Mesenchymal stem cell (in vitro differentiated cells and primary cell): ENCODE measurements around the gene PALD1.
A peak's percentile ranks its signal among the peaks of the same experiment; 100 is the strongest.

Experiments
- DNase-seq: peaks from one replicate; pipeline ENCODE4 v3.0.0-alpha.2; 2013
- H2AFZ ChIP-seq: one replicate; pipeline ENCODE4 v1.6.1; 2013; ENCODE audit warnings: low read depth, mild to moderate bottlenecking, control low read depth, inconsistent platforms, low read length, moderate library complexity
- H2AK5ac ChIP-seq: 2 replicates; pipeline ENCODE4 v1.6.1; 2013; ENCODE audit warnings: low read length, moderate library complexity, mild to moderate bottlenecking, inconsistent platforms; ENCODE audit not compliant: severe bottlenecking
- H2BK120ac ChIP-seq: one replicate; pipeline ENCODE4 v1.6.1; 2013; ENCODE audit warnings: low read depth, mild to moderate bottlenecking, inconsistent platforms, low read length, moderate library complexity
- H2BK12ac ChIP-seq, 2 experiments: one replicate each; pipeline ENCODE4 v1.6.1; 2013; ENCODE audit warnings: inconsistent platforms in 2 of 2, low read length in 2 of 2, mild to moderate bottlenecking in 2 of 2, moderate library complexity in 2 of 2, control low read depth in 1 of 2
- H2BK15ac ChIP-seq: one replicate; pipeline ENCODE4 v1.6.1; 2013; ENCODE audit warnings: mild to moderate bottlenecking, low read depth, inconsistent platforms; ENCODE audit not compliant: poor library complexity, severe bottlenecking
- H2BK5ac ChIP-seq: 2 replicates; pipeline ENCODE4 v1.6.1; 2013; ENCODE audit warnings: low read depth, mild to moderate bottlenecking, low read length, control low read depth, inconsistent platforms; ENCODE audit not compliant: poor library complexity, severe bottlenecking
- H3K14ac ChIP-seq, 2 experiments: one replicate each; pipeline ENCODE4 v1.6.1; 2013; ENCODE audit warnings: inconsistent platforms in 2 of 2, low read length in 2 of 2, control low read depth in 1 of 2, mild to moderate bottlenecking in 1 of 2, moderate library complexity in 1 of 2
- H3K18ac ChIP-seq, 2 experiments: one replicate each; pipeline ENCODE4 v1.6.1; 2013; ENCODE audit warnings: inconsistent platforms in 2 of 2, low read length in 2 of 2, control low read depth in 1 of 2, low read depth in 1 of 2, mild to moderate bottlenecking in 1 of 2
- H3K23ac ChIP-seq, 2 experiments: one replicate each; pipeline ENCODE4 v1.6.1; 2013; ENCODE audit warnings: inconsistent platforms in 2 of 2, low read length in 2 of 2, mild to moderate bottlenecking in 2 of 2, moderate library complexity in 2 of 2, control low read depth in 1 of 2
- H3K27ac ChIP-seq: 2 replicates; pipeline ENCODE4 v1.5.1; 2013; ENCODE audit warnings: mild to moderate bottlenecking, moderate library complexity, low read length, control low read depth, inconsistent platforms; ENCODE audit not compliant: poor library complexity, severe bottlenecking
- H3K27me3 ChIP-seq, 2 experiments: 2 replicates each; pipeline versions ENCODE4 v1.6.1 to v1.7.0; 2013; ENCODE audit warnings: low read length in 2 of 2, mild to moderate bottlenecking in 2 of 2, moderate library complexity in 2 of 2, control low read depth in 1 of 2, inconsistent platforms in 1 of 2; ENCODE audit not compliant: control insufficient read depth in 1 of 2, insufficient read depth in 1 of 2
- H3K36me3 ChIP-seq, 2 experiments: 2 replicates each; pipeline versions ENCODE4 v1.6.1 to v1.7.0; 2013; ENCODE audit warnings: low read length in 2 of 2, control low read depth in 1 of 2, inconsistent platforms in 1 of 2, low read depth in 1 of 2, mild to moderate bottlenecking in 1 of 2; ENCODE audit not compliant: insufficient read depth in 2 of 2, control insufficient read depth in 1 of 2
- H3K4ac ChIP-seq, 2 experiments: one replicate each; pipeline ENCODE4 v1.6.1; 2013; ENCODE audit warnings: inconsistent platforms in 2 of 2, low read length in 2 of 2, mild to moderate bottlenecking in 2 of 2, moderate library complexity in 2 of 2, control low read depth in 1 of 2, low read depth in 1 of 2
- H3K4me1 ChIP-seq: 2 replicates; pipeline ENCODE4 v1.6.1; 2013; ENCODE audit warnings: low read depth, low read length, control low read depth; ENCODE audit not compliant: control insufficient read depth, insufficient read depth
- H3K4me2 ChIP-seq: 2 replicates; pipeline ENCODE4 v1.6.1; 2013; ENCODE audit warnings: low read length, mild to moderate bottlenecking, inconsistent platforms; ENCODE audit not compliant: poor library complexity, severe bottlenecking
- H3K4me3 ChIP-seq, 2 experiments: 2 replicates each; pipeline versions ENCODE4 v1.5.1 to v1.7.0; 2013; ENCODE audit warnings: low read length in 2 of 2, mild to moderate bottlenecking in 2 of 2, control low read depth in 1 of 2, low read depth in 1 of 2; ENCODE audit not compliant: insufficient read depth in 1 of 2
- H3K79me1 ChIP-seq: replicated peaks from 2 replicates; pipeline ENCODE4 v1.6.1; 2013; ENCODE audit warnings: mild to moderate bottlenecking, control low read depth, low read length, inconsistent platforms; ENCODE audit not compliant: poor library complexity, severe bottlenecking
- H3K9ac ChIP-seq: 2 replicates; pipeline ENCODE4 v1.7.0; 2013; ENCODE audit warnings: mild to moderate bottlenecking, low read length, moderate library complexity
- H3K9me3 ChIP-seq: 2 replicates; pipeline ENCODE4 v1.7.0; 2013; ENCODE audit warnings: mild to moderate bottlenecking, low read length; ENCODE audit not compliant: control insufficient read depth
- H4K8ac ChIP-seq: one replicate; pipeline ENCODE4 v1.6.1; 2013; ENCODE audit warnings: inconsistent platforms, mild to moderate bottlenecking, low read length, moderate library complexity
- H4K91ac ChIP-seq: one replicate; pipeline ENCODE4 v1.6.1; 2013; ENCODE audit warnings: mild to moderate bottlenecking, low read length, inconsistent platforms
- WGBS: methylation state at CpG from one replicate; pipeline ENCODE4 v1.1.7; 2013; ENCODE audit warnings: mixed read lengths; 5-methylcytosine and 5-hydroxymethylcytosine counted together

The PALD1 gene

GRCh38 chr10:70552586-70552985, 74.0 kb downstream of the PALD1 start:
- no peak overlapping the region for H2BK12ac ChIP-seq
- H2BK120ac ChIP-seq = no peak overlapping the region
- H3K27ac ChIP-seq = peak overlapping the region; percentile 87
- H3K9me3 ChIP-seq = no peaks in the 10 kb centered on the region
- H3K23ac ChIP-seq = no peak overlapping the region
- peak overlapping the region; percentile 6 for H3K9ac ChIP-seq
- H4K8ac ChIP-seq = no peak overlapping the region
- 80% methylated on average over 6 of the region's 6 CpGs for WGBS
- no peak overlapping the region for H2BK15ac ChIP-seq
- no peak overlapping the region for H3K4me2 ChIP-seq
- no peaks in the 10 kb centered on the region for H3K79me1 ChIP-seq
- peaks cover 0 to 4% of the 10 kb centered on the region in 2 experiments for H3K27me3 ChIP-seq
- H3K4me1 ChIP-seq = peaks cover 19% of the 10 kb centered on the region
- no peak overlapping the region for H3K4ac ChIP-seq
- no peak overlapping the region for H3K18ac ChIP-seq
- no peak for DNase-seq
- peak overlapping the region; percentile 92 for H2AK5ac ChIP-seq
- H3K14ac ChIP-seq = no peak overlapping the region
- H3K4me3 ChIP-seq = no peak overlapping the region
- no peak overlapping the region for H4K91ac ChIP-seq
- no peak overlapping the region for H2AFZ ChIP-seq
- no peaks in the 10 kb centered on the region for H3K36me3 ChIP-seq
- H2BK5ac ChIP-seq = peak overlapping the region; percentile 11

- no peak overlapping the region for H3K4me2 ChIP-seq
- H2BK12ac ChIP-seq = no peak overlapping the region
- DNase-seq = no peak
- no peak overlapping the region for H2BK15ac ChIP-seq
- H3K4me1 ChIP-seq = peaks cover 28% of the 10 kb centered on the region
- H3K14ac ChIP-seq = no peak overlapping the region
- H2BK5ac ChIP-seq = no peak overlapping the region
- no peak overlapping the region for H3K9ac ChIP-seq
- H2AK5ac ChIP-seq = no peak overlapping the region
- WGBS = 87% methylated on average over 11 of the region's 11 CpGs
- no peaks in the 10 kb centered on the region for H3K79me1 ChIP-seq
- no peaks in the 10 kb centered on the region for H3K36me3 ChIP-seq
- H3K27ac ChIP-seq = no peak overlapping the region
- H3K23ac ChIP-seq = no peak overlapping the region
- H4K91ac ChIP-seq = no peak overlapping the region
- no peak overlapping the region for H2AFZ ChIP-seq
- peaks cover 0 to 4% of the 10 kb centered on the region in 2 experiments for H3K27me3 ChIP-seq
- H3K4ac ChIP-seq = no peak overlapping the region
- no peak overlapping the region for H4K8ac ChIP-seq
- no peak overlapping the region for H2BK120ac ChIP-seq
- no peak overlapping the region for H3K18ac ChIP-seq
- no peak overlapping the region for H3K4me3 ChIP-seq
- no peaks in the 10 kb centered on the region for H3K9me3 ChIP-seq
These were observed 76.8 kb downstream of the PALD1 start for GRCh38 chr10:70555371-70555770.

- H3K4ac ChIP-seq = no peak overlapping the region
- H3K18ac ChIP-seq = no peak overlapping the region
- no peaks in the 10 kb centered on the region for H3K27me3 ChIP-seq
- no peak for DNase-seq
- no peak overlapping the region for H3K9ac ChIP-seq
- no peak overlapping the region for H4K8ac ChIP-seq
- H2BK120ac ChIP-seq = no peak overlapping the region
- no peaks in the 10 kb centered on the region for H3K79me1 ChIP-seq
- H3K9me3 ChIP-seq = no peaks in the 10 kb centered on the region
- WGBS = 87% methylated on average over 9 of the region's 11 CpGs
- H3K36me3 ChIP-seq = no peaks in the 10 kb centered on the region
- H2BK12ac ChIP-seq = no peak overlapping the region
- no peak overlapping the region for H3K27ac ChIP-seq
- H2BK5ac ChIP-seq = no peak overlapping the region
- H4K91ac ChIP-seq = no peak overlapping the region
- no peak overlapping the region for H3K4me2 ChIP-seq
- peaks cover 23% of the 10 kb centered on the region for H3K4me1 ChIP-seq
- H2AK5ac ChIP-seq = no peak overlapping the region
- H2AFZ ChIP-seq = no peak overlapping the region
- H3K23ac ChIP-seq = no peak overlapping the region
- H3K4me3 ChIP-seq = no peak overlapping the region
- H3K14ac ChIP-seq = no peak overlapping the region
- H2BK15ac ChIP-seq = no peak overlapping the region
These were observed 78.7 kb downstream of the PALD1 start for GRCh38 chr10:70557086-70557845.

- no peak overlapping the region for H2BK120ac ChIP-seq
- H2BK15ac ChIP-seq = no peak overlapping the region
- H3K27ac ChIP-seq = no peak overlapping the region
- peaks cover 0 to under 1% of the 10 kb centered on the region in 2 experiments for H3K27me3 ChIP-seq
- no peak overlapping the region for H3K4me2 ChIP-seq
- H3K23ac ChIP-seq = no peak overlapping the region
- H3K14ac ChIP-seq = no peak overlapping the region
- H3K4me1 ChIP-seq = peaks cover 25% of the 10 kb centered on the region
- no peak overlapping the region for H2AK5ac ChIP-seq
- H3K79me1 ChIP-seq = no peaks in the 10 kb centered on the region
- no peak overlapping the region for H4K91ac ChIP-seq
- H3K18ac ChIP-seq = no peak overlapping the region
- DNase-seq = no peak
- no peak overlapping the region for H2BK5ac ChIP-seq
- H2AFZ ChIP-seq = no peak overlapping the region
- 83% methylated on average over 1 of the region's 2 CpGs for WGBS
- no peak overlapping the region for H3K4ac ChIP-seq
- H3K9me3 ChIP-seq = no peaks in the 10 kb centered on the region
- H4K8ac ChIP-seq = no peak overlapping the region
- H3K36me3 ChIP-seq = no peaks in the 10 kb centered on the region
- H3K4me3 ChIP-seq = no peak overlapping the region
- no peak overlapping the region for H2BK12ac ChIP-seq
- no peak overlapping the region for H3K9ac ChIP-seq
These were observed 79.3 kb downstream of the PALD1 start for GRCh38 chr10:70557876-70558275.
